Esophagus muscularis mucosa (tissue), 4 donors: ENCODE measurements around the gene CPED1. TPM values are rescaled to one million over a fixed set of nuclear protein-coding genes. Genes with fewer than 3 reads are reported as not detected.

Experiments used
- DNase-seq: peaks from one replicate; pipeline ENCODE4 v3.0.0-alpha.2; 2017; ENCODE audit errors: extremely low spot score
- H3K27ac ChIP-seq, 4 donors: fragments of 200-600 bp; sonication (generic); replicated peaks in 1 of 4; 1 replicate in 3 of 4; 2 replicates in 1 of 4; pipeline ENCODE4 v1.5.1; 2016 to 2019; ENCODE audit warnings: mild to moderate bottlenecking in 1 of 4
- H3K27me3 ChIP-seq, 4 donors: fragments of 200-600 bp; sonication (generic); one replicate each; pipeline versions ENCODE4 v1.5.1 to v1.6.0; 2016 to 2019
- H3K36me3 ChIP-seq, 4 donors: fragments of 200-600 bp; sonication (generic); one replicate each; pipeline ENCODE4 v1.5.1; 2016 to 2019
- H3K4me1 ChIP-seq, 4 donors: fragments of 200-600 bp; sonication (generic); one replicate each; pipeline ENCODE4 v1.5.1; 2016 to 2019
- H3K4me3 ChIP-seq, 4 donors: fragments of 200-600 bp; sonication (generic); 1 replicate in 2 of 4; 2 replicates in 2 of 4; pipeline ENCODE4 v1.5.1; 2016 to 2019; ENCODE audit warnings: mild to moderate bottlenecking in 4 of 4, moderate library complexity in 1 of 4
- H3K9me3 ChIP-seq, 4 donors: fragments of 200-600 bp; sonication (generic); 1 replicate in 3 of 4; 2 replicates in 1 of 4; pipeline ENCODE4 v1.5.1; 2016 to 2019
- CTCF ChIP-seq, 3 experiments: fragments of 200-600 bp in 2 of 3; fragments of 450-650 bp in 1 of 3; sonication (generic) in 2 of 3; IDR thresholded peaks; one replicate each; pipeline ENCODE4 v1.5.1; 2017 to 2019; ENCODE audit warnings: antibody characterized with exemption in 3 of 3, mild to moderate bottlenecking in 2 of 3, moderate library complexity in 1 of 3
- EP300 ChIP-seq: sonication (generic); formaldehyde crosslinking; IDR thresholded peaks from one replicate; pipeline ENCODE4 v1.6.1; 2017; ENCODE audit warnings: antibody characterized with exemption
- POLR2A ChIP-seq: fragments of 450-650 bp; IDR thresholded peaks from one replicate; pipeline ENCODE4 v1.6.1; 2017; ENCODE audit warnings: antibody characterized with exemption, moderate library complexity, mild to moderate bottlenecking, low read depth
- POLR2AphosphoS5 ChIP-seq, 2 donors: sonication (generic); formaldehyde crosslinking; IDR thresholded peaks; one replicate each; pipeline ENCODE4 v1.6.1; 2017; ENCODE audit warnings: antibody characterized with exemption in 2 of 2
- WGBS: methylation state at CpG from one replicate; pipeline ENCODE4 v1.1.5; 2018; 5-methylcytosine and 5-hydroxymethylcytosine counted together
- intact Hi-C: fragments of 100-400 bp; cut with DNase I; formaldehyde crosslinking; loops from one replicate; pipeline ENCODE4 v1.15.1; 2023
- total RNA-seq, 4 donors: library from RNA; depleted of rRNA; stranded (reverse); fragments of >200 nt; gene quantifications; one replicate each; pipeline versions ENCODE4 v1.1.0 to v1.2.1, GENCODE V29; 2016

The CPED1 gene
- total RNA-seq, 4 donors from 2014 or later: 28.1 to 81.8 (median 32.0) TPM

- Histone ChIP-seq H3K4me3 (no peak overlapping the region), H3K4me1 (peaks cover 14 to 24% (median 19%) of the 10 kb centered on the region in 4 donors), H3K27me3 (no peaks in the 10 kb centered on the region), H3K9me3 (no peaks in the 10 kb centered on the region), H3K27ac (no peak overlapping the region), H3K36me3 (no peaks in the 10 kb centered on the region)
- 100% methylated on average over 2 of the region's 2 CpGs for WGBS
- intact Hi-C loops: no loop called here
- DNase-seq: no peak
- TF ChIP-seq EP300 (no peak), CTCF (IDR thresholded peaks at IDR 0.05) (no peak)
Observed at GRCh38 chr7:121078701-121079227, 90.3 kb downstream of the CPED1 start.

- Histone ChIP-seq H3K36me3 (no peaks in the 10 kb centered on the region), H3K27ac (no peak overlapping the region), H3K4me1 (peaks cover 18 to 30% (median 26%) of the 10 kb centered on the region in 4 donors), H3K27me3 (no peaks in the 10 kb centered on the region), H3K9me3 (no peaks in the 10 kb centered on the region), H3K4me3 (no peak overlapping the region)
- TF ChIP-seq POLR2AphosphoS5 (IDR thresholded peaks at IDR 0.05) (no peak), EP300 (no peak), CTCF (IDR thresholded peaks at IDR 0.05) (no peak), POLR2A (no peak)
- 80% methylated on average over 5 of the region's 5 CpGs for WGBS
- intact Hi-C loops: loop anchor here (2.0 kb wide), 1 partner anchor 91 kb away; the partner anchor contains the start of gene CPED1
- DNase-seq: no peak
Observed at GRCh38 chr7:121079425-121080169, 91.1 kb downstream of the CPED1 start.

GRCh38 chr7:121080257-121080912, 91.9 kb downstream of the CPED1 start:
- TF ChIP-seq EP300: no peak
- no peak for TF ChIP-seq CTCF (IDR thresholded peaks at IDR 0.05)
- TF ChIP-seq POLR2AphosphoS5 (IDR thresholded peaks at IDR 0.05): no peak
- TF ChIP-seq POLR2A: no peak

GRCh38 chr7:121080913-121081326, 92.4 kb downstream of the CPED1 start:
- Histone ChIP-seq H3K27me3 (no peaks in the 10 kb centered on the region), H3K9me3 (no peaks in the 10 kb centered on the region), H3K4me3 (no peak overlapping the region), H3K4me1 (peaks cover 30 to 43% (median 38%) of the 10 kb centered on the region in 4 donors), H3K27ac (no peak overlapping the region), H3K36me3 (no peaks in the 10 kb centered on the region)
- no peak for DNase-seq
- TF ChIP-seq CTCF (IDR thresholded peaks at IDR 0.05): no peak
- no peak for TF ChIP-seq EP300
- TF ChIP-seq POLR2A: no peak
- TF ChIP-seq POLR2AphosphoS5 (IDR thresholded peaks at IDR 0.05): no peak
- intact Hi-C loops: loop anchor here (2.0 kb wide), 1 partner anchor 92 kb away; the partner anchor contains the start of gene CPED1
- 64% methylated on average over 4 of the region's 4 CpGs for WGBS

More at GRCh38 chr7:121080257-121080912, 91.9 kb downstream of the CPED1 start:
- intact Hi-C loops: loop anchor here (2.0 kb wide), 1 partner anchor 92 kb away; the partner anchor contains the start of gene CPED1
- Histone ChIP-seq H3K36me3 (no peaks in the 10 kb centered on the region), H3K4me1 (peaks cover 26 to 37% (median 33%) of the 10 kb centered on the region in 4 donors), H3K4me3 (no peak overlapping the region), H3K9me3 (no peaks in the 10 kb centered on the region), H3K27me3 (no peaks in the 10 kb centered on the region), H3K27ac (no peak overlapping the region)
- DNase-seq: no peak
- WGBS: 100% methylated on average over 2 of the region's 2 CpGs
